NCI-H2227 treated with DMSO at 0.1 percent for 48 hours (cell line): ENCODE data around the gene MGMT.

Experiments used
- DNase-seq: peaks from one replicate; lab custom pipeline; 2025; lab: John Stamatoyannopoulos, UW

MGMT gene

GRCh38 chr10:129807211-129807610 lies 340.2 kb downstream of the MGMT start:
- DNase-seq, result no peak

GRCh38 chr10:129808092-129808983 lies 341.3 kb downstream of the MGMT start:
- no peak for DNase-seq

- DNase-seq, result no peak
Measured at GRCh38 chr10:129809431-129809830, 342.4 kb downstream of the MGMT start.

- DNase-seq, result no peak
Measured at GRCh38 chr10:129809841-129810240, 342.8 kb downstream of the MGMT start.

- DNase-seq, result no peak
Measured at GRCh38 chr10:129811208-129811607, 344.2 kb downstream of the MGMT start.

- DNase-seq, result no peak
Measured at GRCh38 chr10:129812398-129812797, 345.4 kb downstream of the MGMT start.

GRCh38 chr10:129814681-129815646 lies 347.9 kb downstream of the MGMT start:
- no peak for DNase-seq

GRCh38 chr10:129815898-129816655 lies 349.0 kb downstream of the MGMT start:
- DNase-seq, result no peak

GRCh38 chr10:129816656-129817045 lies 349.6 kb downstream of the MGMT start:
- no peak for DNase-seq
